Stimulated activated CD4-positive, alpha-beta T cell treated with anti-CD3 and anti-CD28 coated beads, Interleukin-4, amount 100 ng/mL, for 48 hours (primary cell): Measurements from ENCODE around the gene LRRC59.
A peak's percentile ranks its signal among the peaks of the same experiment; 100 is the strongest.

ENCODE experiments used
- DNase-seq, 2 donors: peaks; one replicate each; pipeline ENCODE4 v3.0.0-alpha.2; 2020; ENCODE audit warnings: low read depth in 2 of 2

LRRC59 gene

DNA sequence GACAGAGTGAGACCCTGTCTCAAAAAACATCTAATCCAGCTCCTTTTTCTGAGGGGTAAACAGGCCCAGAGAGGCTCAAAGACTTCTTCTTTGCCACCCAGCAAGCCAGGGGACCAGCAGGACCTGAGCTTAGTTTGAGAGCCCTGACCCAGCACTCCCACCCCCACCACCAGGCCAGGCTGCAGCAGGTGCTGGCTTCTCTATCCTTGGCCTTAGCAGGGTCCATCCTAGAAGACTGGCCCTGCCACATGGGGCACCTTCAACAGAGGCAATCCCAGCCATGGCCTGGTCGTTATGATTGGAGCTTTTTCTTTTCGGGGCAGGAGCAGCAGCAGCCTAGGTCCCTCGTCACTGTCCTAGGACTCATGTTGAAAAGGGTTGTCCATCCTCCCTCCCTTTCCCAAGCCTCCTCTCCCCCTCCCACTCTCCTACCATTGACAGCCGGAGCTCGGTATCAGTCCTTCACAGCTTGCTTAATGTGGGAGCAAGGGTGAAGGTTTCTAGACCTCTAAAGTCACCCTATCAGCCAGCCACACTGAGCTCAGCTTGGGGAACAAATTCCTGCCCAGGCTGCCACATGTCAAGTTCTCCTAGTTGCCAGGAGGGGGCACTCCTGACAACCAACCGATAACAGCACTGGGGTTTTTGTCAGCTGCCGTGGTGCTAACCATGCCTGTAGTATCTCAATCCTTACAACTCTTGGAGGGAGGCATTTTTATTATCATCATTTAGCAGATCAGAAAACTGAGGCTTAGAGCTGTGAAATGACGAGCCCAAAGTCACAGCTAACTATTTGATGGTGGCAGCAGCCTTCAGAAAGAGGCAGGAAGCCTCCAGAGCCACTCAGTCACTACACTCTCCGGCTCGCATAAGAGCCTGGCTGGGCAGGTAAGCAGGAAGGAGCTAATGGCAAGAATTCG lies 35.5 kb downstream of the LRRC59 start:
- DNase-seq = peak; percentile 37

DNA sequence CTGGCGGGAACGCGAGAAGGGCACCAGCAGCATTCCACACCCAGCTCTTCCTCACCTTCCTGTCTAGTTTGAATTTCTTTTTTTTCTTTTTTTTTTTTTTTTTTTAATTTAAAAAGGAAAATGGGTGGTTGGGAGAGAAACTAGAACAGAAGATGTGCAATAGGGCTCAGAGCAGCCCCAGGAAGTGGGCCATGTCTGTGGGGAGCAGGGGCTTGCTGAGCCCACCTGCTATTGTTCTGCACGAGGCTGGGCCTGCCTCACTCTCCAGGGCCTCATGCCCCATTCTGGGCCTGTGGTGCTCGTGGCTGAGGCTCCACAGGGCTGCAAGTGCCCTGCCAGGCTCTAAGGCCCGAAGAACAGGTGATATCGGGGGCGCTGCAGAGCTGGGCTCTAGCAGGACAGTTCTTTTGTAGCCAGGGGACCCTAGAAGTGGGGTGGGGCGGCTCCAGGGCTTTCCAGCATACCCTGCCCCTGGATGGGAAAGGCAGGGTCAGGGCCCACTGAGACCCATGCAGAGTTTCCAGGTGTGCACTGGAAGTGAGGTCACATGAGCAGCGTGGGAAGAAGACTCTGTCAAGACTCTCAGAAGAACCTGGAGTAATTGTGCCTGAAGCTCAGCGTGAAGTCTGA lies 36.7 kb downstream of the LRRC59 start:
- DNase-seq = no peak

DNA sequence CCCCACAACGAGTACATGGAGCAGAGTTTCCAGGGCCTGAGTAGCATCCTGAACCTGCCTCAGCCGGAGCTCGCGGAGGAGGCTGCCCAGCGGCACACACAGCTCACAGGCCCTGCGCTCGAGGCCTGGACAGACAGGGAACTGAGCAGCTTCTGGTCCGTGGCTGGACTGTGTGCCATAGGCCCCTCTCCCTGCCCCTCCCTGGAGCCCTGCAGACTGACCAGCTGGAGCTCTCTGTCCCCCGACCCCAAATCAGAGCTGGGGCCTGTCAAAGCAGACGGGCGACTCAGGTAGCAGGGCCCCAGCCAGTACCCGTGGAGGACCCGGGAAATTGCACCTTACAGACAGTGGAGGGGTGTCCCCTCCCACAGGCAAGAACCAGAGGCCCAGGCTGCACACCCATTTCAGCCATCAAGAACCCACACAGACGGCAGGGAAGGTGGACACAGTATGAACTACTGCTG lies 37.3 kb downstream of the LRRC59 start:
- DNase-seq = no peak

DNA sequence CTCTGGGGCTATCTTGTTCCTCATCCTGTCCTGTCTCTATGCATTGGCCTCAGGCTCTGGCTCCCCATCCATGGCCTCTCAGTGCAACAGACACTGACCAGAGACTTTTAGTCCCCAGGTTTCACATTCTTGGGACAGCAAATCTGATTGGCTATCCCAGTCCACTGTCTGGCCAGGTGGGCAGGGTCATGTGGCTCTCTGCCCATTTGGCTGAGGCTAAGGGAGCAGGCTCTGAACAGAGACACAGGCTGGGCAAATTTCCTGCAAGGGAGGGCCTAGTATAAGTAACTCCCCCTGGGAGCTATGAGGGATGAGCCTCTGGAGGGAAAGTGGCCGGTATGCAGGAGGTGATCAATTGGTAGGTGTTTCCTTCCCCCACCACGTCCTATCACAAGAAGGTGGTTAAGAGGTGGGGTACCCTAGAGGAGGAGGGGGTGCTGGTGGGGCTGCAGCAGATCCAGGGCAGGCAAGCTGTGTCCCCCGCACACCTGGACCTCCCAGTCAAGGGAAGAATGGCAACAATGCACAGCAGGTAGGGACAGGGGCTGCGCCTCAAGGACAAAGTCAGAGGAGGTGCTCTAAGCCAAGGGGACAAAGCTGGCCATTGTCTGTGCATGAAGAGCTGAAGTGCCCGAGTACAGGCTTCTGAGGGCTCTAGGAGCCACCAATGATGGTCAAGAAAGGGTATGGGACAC lies 38.2 kb downstream of the LRRC59 start:
- no peak for DNase-seq

DNA sequence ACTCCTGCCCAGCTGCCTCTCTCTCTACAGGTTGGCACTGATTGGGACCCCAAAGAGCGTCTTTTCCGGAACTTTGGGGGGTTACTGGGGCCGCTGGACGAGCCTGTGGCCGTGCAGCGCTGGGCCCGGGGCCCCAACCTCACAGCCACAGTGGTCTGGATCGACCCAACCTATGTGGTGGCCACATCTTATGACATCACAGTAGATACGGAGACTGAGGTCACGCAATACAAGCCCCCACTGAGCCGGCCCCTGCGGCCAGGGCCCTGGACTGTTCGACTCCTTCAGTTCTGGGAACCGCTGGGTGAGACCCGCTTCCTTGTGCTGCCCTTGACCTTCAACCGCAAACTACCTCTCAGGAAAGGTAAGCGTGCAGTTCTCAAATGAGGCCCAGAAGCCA lies 39.1 kb downstream of the LRRC59 start:
- no peak for DNase-seq

DNA sequence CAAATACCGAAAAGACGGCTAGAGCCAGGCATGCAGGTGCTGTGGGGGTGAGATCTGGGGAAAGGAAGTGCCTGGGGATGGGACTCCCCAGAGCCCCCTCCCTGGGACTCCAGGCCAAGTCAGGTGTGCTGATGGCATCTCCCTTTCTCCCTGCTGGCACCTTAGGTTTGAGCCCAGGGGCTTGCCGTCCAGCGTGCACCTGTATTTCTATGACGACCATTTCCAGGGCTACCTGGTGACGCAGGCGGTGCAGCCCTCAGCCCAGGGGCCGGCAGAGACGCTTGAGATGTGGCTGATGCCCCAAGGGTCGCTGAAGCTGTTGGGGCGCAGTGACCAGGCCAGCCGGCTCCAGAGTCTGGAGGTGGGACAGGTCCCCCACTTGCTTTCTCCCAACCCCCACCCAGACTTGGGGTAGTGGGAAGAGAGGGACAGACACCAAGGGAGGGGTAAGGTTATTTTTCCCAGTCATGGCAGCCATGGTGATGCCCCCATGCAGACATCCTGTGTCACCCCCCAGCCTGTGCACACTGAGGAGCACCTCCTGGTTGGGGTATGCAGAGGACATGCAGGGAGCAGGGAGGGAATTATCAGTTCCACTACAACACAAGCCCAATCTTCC lies 40.3 kb downstream of the LRRC59 start:
- no peak for DNase-seq

DNA sequence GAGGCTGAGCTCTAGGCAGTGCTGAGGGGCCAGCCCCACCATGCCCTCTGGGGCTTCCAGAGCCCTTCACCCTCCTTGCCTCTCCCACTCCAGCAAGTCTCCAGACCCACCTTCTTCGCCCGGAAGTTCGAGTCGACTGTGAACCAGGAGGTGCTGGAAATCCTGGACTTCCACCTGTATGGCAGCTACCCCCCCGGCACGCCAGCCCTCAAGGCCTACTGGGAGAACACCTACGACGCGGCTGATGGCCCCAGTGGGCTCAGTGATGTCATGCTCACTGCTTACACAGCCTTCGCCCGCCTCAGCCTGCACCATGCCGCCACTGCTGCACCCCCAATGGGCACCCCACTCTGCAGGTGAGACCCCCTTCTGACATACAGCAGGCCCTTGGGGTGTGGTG lies 40.9 kb downstream of the LRRC59 start:
- DNase-seq = no peak

DNA sequence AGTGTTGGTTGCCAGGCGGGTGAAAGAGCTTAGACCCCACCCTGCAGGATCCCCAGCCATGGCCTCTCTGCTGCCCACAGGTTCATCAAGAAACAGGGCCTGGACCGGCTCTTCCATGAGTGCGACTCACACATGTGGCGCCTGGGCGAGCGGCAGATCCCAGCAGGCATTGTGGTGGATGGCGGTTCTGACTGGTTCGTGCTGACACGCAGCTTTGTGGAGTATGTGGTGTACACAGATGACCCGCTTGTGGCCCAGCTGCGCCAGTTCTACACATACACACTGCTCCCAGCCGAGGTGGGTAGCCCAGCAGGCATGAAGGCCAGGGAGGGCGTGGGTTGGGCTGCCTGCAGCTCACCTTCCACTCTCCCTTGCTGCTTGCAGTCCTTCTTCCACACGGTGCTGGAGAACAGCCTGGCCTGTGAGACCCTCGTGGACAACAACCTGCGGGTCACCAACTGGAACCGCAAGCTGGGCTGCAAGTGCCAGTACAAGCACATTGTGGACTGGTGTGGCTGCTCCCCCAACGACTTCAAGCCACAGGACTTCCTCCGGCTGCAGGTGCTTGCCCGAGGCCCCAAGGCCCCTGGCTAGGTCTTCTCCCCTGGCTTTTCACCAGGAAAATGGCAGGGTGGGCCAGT lies 41.5 kb downstream of the LRRC59 start:
- DNase-seq = no peak

DNA sequence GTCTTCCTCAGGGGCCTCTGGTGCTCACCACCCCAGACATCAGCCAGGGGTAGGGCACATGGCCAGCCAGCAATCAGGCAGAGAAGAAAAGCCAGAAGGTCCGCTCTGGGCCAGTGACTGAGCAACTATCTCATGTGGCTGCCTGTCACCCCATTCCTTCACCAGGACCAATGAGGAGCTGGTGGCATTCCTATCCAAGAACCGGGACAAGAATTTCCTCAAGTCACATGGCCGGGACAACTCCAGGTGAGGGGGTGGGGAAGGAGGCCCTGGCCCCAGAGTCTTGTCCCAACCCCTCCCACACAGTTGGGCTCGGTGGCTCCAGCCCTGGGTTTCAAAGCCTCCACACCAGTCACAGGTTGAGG lies 42.0 kb downstream of the LRRC59 start:
- no peak for DNase-seq

DNA sequence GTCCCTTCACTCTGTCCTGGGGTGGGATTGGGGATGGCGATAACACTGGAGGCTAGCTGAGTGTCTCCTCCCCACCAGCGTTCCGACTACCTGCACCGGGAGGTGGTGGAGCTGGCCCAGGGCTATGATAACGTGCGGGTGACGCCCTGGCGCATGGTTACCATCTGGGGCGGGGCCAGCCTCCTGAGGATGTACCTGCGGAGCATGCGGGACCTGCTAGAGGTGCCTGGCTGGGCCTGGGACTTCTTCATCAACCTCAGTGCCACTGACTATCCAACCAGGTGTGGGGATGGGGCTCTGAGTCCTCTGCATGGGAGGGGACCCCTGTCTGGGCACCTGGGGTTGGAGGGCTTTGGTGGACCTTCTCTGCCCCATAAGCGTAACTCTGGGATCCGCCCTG lies 42.5 kb downstream of the LRRC59 start:
- DNase-seq = no peak

DNA sequence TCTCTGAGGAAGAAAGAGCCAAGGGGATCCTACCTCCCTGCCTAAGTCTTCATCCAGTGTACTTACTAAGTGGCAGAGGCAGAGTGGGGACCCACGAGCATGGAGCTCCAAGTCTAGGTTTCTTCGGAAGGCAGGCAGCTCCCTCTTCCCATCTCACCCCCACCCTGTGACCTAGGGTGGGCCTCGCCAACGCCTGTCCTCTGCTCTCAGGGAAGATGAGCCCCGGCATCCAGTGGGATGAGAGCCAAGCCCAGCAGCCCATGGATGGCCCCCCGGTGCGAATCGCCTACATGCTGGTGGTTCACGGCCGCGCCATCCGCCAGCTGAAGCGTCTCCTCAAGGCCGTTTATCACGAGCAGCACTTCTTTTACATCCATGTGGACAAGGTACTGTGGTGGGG lies 43.1 kb downstream of the LRRC59 start:
- DNase-seq = no peak

DNA sequence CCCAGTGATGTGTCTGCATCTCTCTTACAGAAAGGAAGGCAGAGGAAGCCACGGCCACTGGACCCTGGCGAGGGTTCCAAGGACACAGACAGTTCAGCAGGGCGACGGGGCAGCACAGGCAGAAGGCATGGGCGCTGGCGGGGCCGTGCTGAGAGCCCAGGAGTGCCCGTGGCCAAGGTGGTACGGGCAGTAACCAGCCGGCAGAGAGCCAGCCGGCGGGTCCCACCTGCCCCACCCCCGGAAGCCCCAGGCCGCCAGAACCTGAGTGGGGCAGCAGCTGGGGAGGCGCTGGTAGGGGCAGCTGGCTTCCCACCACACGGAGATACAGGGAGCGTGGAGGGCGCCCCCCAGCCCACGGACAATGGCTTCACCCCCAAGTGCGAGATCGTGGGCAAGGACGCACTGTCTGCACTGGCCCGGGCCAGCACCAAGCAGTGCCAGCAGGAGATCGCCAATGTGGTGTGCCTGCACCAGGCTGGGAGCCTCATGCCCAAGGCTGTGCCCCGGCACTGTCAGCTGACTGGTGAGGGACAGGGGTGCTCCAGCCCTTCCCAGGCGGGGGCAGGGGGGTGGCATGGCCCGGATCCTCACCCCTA lies 43.6 kb downstream of the LRRC59 start:
- no peak for DNase-seq

DNA sequence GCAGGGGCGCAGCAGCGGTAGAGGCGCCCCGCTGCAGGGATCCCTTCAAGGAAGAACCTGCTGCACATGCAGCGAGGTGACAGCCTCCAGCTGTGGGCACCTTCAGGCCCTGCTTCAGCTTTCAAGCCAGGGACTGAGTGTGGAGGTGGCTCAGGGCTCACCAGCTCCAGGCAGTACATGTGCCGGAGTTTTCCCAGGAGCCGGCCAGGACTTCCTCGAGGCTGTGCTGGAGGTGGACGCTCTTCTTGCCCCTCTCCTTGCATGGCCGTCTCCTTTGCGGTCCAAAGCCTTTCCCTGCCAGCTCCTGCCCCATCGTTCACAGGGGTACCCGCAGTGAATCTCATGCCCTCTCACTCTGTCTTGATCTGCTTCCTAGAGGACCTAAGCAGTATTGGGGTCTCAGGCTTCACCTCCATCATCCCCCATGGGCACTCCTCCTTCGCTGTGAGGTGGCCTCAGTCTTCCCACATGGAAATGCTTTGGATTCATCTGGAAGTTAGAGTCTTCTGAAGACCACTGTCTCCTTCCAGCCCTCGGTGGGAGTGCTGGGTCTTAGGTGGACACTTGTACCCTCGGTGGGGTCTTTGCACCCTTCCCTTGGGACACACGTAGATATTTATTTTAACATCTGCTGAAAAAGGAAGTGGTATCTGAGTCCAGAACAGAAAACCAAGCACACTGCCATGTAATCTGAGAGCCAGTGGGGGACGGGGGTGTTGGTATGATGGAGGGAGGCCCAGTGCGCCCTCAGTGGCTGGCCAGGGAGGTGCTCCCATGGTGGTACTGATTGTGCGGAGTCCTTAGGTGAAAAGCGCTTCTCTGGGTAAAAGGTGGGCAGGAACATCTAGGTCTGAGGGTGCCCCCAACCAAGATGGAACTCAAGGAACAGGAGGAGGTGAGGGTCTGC lies 44.4 kb downstream of the LRRC59 start:
- DNase-seq = no peak

DNA sequence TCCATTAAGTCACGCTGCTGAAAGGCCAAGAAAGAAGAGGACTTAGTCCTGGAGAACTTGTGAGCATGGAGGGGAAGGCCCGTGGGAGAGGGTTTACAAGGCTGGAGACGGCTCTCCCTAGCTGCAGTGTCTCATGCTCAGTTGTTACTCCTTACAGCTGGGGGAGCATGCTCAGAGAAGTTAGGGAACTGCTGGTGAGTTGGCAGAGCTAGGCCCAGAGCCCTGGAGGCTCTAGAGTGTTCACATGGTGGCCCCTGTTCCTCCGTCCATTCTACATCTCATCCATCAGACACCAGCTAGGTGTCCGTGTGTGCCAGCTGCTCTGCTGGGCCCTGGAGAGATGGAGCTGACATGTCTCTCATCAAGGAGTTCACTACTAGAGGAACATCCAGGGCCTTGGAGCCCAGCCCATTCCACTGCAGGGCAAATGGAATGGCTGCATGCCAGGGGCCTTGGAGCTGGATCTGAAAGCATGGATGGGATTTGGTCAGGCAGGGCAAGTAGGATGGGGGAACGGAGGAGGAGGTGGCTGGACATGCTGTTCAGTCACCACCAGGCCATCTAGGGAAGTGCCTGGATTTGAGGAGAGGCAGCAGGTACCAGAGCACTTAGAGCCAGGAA lies 45.1 kb downstream of the LRRC59 start:
- no peak for DNase-seq

DNA sequence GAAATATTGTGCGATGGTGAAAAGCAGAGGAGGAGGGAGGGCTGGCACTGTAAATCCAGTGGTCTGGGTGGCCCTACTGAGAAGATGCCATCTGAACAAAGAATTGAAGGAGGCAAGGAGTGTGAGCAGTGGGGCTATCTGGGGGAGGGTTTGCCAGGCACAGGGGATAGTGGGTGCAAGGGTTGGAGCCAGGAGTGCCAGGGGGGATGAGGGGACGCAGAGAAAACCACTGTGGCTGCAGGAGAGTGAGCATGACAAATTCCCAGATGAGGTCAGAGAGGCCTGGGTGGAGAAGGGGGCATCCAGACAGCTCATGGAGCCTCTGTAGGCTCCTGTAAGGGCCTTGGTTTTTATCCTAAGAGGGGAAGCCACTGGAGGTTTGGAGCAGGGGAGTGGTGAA lies 46.6 kb downstream of the LRRC59 start:
- no peak for DNase-seq

DNA sequence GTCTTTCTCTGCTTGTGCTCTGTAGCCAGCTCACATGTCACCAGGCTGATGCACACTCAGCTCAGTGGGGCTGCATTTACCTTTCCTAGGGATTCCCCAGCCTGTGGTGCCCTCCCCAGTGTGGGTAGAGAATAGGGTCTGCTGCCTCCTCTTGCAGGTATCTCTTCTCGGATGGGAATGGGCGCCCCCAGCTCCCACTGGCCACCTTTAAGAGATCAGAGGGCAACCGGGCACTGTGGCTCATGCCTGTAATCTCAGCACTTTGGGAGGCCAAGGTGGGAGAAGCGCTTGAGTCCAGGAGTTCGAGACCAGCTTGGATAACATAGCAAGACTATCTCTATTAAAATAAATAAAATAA lies 48.1 kb downstream of the LRRC59 start:
- DNase-seq = no peak

DNA sequence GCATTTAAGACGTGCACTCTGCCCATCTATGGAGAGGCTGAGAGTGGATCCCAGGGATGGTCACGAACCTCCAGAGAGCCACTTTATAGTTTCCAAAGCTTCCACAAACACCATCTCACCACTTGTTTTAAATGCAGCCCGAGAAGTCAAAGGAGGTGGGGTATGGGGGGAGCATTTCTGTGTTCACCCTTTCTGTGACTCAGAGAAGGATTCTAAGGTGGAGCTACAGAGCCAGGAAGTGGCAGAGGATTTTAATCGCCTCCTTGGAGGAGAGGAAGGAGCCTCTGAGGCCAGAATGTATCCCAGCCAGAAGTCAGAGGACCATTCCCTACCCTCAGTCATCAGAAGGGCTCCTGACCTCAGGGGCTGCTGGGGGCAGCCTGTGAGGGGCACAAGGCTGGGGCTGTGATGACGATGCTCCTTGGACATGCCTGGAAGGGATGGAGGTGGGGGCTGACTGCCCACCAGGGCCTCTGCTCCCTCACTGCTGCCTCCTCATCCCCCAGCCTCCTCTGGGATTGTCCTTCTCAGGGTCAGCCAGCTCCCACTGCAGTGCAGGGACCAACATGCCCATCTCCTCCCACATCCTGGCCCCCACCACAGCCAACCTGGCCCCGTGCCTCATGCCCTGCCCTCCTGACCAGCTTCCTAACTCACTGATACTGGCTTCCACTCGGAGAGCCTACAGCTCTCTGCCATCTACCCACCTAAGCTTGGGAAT lies 48.6 kb downstream of the LRRC59 start:
- no peak for DNase-seq

DNA sequence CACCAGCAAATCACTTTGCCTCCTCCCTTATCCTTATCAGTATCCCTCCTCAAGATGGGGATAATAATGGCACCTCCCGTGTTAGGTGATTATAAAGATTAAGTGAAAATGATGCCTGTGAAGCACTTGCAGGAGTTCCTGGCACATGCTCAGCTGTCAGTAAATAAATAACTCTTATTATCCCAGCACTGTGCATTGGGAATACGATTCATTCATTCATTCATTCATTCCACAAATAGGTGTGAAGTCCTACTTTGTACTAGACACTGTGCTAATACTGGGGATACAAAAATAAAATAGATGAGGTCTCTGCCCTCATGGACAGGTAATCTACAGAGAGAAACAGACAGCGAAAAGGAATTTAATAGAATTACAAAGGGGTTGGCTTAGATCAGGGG lies 49.4 kb downstream of the LRRC59 start:
- DNase-seq = no peak
